ENCODE results near the gene NCSTN.

NCSTN gene

GRCh38 chr1:160400646-160401486, 57.7 kb downstream of the NCSTN start:
- Histone ChIP-seq H3K9me3 (no peaks in the 10 kb centered on the region), H3K27me3 (peaks cover 65% of the 10 kb centered on the region), H3K4me1 (ENCODE audit: control insufficient read depth in 1 of 2, insufficient read depth in 1 of 2, low read depth in 1 of 2, low read length in 1 of 2) (peaks cover 0 to 10% of the 10 kb centered on the region in 2 experiments), H3K27ac (no peak overlapping the region), H3K36me3 (no peaks in the 10 kb centered on the region), H3K4me3 (ENCODE audit: low read depth in 1 of 2, low read length in 1 of 2) (peak overlapping the region in 1 of 2 experiments; percentile 18)
- no peak for TF ChIP-seq CTCF (IDR thresholded peaks at IDR 0.05)

GRCh38 chr1:160401487-160401805, 58.3 kb downstream of the NCSTN start:
- H3K9me3 ChIP-seq: no peaks in the 10 kb centered on the region
- H3K4me3 ChIP-seq (ENCODE audit: low read depth in 1 of 2, low read length in 1 of 2): no peak overlapping the region
- TF ChIP-seq CTCF (IDR thresholded peaks at IDR 0.05): no peak
- peaks cover 0 to 10% of the 10 kb centered on the region in 2 experiments for H3K4me1 ChIP-seq (ENCODE audit: control insufficient read depth in 1 of 2, insufficient read depth in 1 of 2, low read depth in 1 of 2, low read length in 1 of 2)
- H3K27ac ChIP-seq: no peak overlapping the region
- H3K27me3 ChIP-seq: peaks cover 65% of the 10 kb centered on the region
- no peaks in the 10 kb centered on the region for H3K36me3 ChIP-seq

- H3K36me3 ChIP-seq: no peaks in the 10 kb centered on the region
- no peak overlapping the region for H3K4me3 ChIP-seq (ENCODE audit: low read depth in 1 of 2, low read length in 1 of 2)
- H3K27ac ChIP-seq: no peak overlapping the region
- TF ChIP-seq CTCF (IDR thresholded peaks at IDR 0.05): no peak
- peaks cover 0 to 10% of the 10 kb centered on the region in 2 experiments for H3K4me1 ChIP-seq (ENCODE audit: control insufficient read depth in 1 of 2, insufficient read depth in 1 of 2, low read depth in 1 of 2, low read length in 1 of 2)
- no peaks in the 10 kb centered on the region for H3K9me3 ChIP-seq
- H3K27me3 ChIP-seq: peaks cover 65% of the 10 kb centered on the region
Observed at GRCh38 chr1:160402001-160402795, 59.0 kb downstream of the NCSTN start.

- H3K9me3 ChIP-seq: no peaks in the 10 kb centered on the region
- H3K4me1 ChIP-seq (ENCODE audit: control insufficient read depth in 1 of 2, insufficient read depth in 1 of 2, low read depth in 1 of 2, low read length in 1 of 2): peaks cover 0 to 10% of the 10 kb centered on the region in 2 experiments
- peaks cover 56% of the 10 kb centered on the region for H3K27me3 ChIP-seq
- no peak for TF ChIP-seq CTCF (IDR thresholded peaks at IDR 0.05)
- no peak overlapping the region for H3K27ac ChIP-seq
- H3K36me3 ChIP-seq: no peaks in the 10 kb centered on the region
- no peak overlapping the region for H3K4me3 ChIP-seq (ENCODE audit: low read depth in 1 of 2, low read length in 1 of 2)
Observed at GRCh38 chr1:160403244-160403643, 60.1 kb downstream of the NCSTN start.

- H3K36me3 ChIP-seq: no peaks in the 10 kb centered on the region
- peaks cover 0 to 10% of the 10 kb centered on the region in 2 experiments for H3K4me1 ChIP-seq (ENCODE audit: control insufficient read depth in 1 of 2, insufficient read depth in 1 of 2, low read depth in 1 of 2, low read length in 1 of 2)
- H3K4me3 ChIP-seq (ENCODE audit: low read depth in 1 of 2, low read length in 1 of 2): no peak overlapping the region
- no peak overlapping the region for H3K27ac ChIP-seq
- no peak for TF ChIP-seq CTCF (IDR thresholded peaks at IDR 0.05)
- H3K9me3 ChIP-seq: no peaks in the 10 kb centered on the region
- H3K27me3 ChIP-seq: peaks cover 47% of the 10 kb centered on the region
Observed at GRCh38 chr1:160404094-160404493, 60.9 kb downstream of the NCSTN start.
